K562 (cell line): ENCODE measurements around the gene HSPA1B. TPM values are rescaled to one million over a fixed set of nuclear protein-coding genes. Genes with fewer than 3 reads are reported as not detected.

ENCODE experiments used
- CHD4 ChIP-seq: fragments of 200-600 bp; sonication (generic); IDR thresholded peaks from 3 replicates; pipeline ENCODE4 v1.6.1; 2012; ENCODE audit warnings: low read depth, mild to moderate bottlenecking, mixed read lengths, low read length, inconsistent platforms; ENCODE audit not compliant: insufficient read depth, insufficient replicate concordance, poor library complexity, severe bottlenecking
- CTCFL ChIP-seq: IDR thresholded peaks from 2 replicates; pipeline ENCODE4 v1.6.1; 2011; ENCODE audit warnings: borderline replicate concordance, low read depth, mild to moderate bottlenecking, moderate library complexity, low read length; ENCODE audit not compliant: insufficient read depth, poor library complexity, severe bottlenecking
- E2F8 ChIP-seq: fragments of 450-650 bp; IDR thresholded peaks from 2 replicates; pipeline ENCODE4 v1.7.1; 2018; ENCODE audit warnings: mild to moderate bottlenecking, low read depth; ENCODE audit not compliant: partially characterized antibody
- FOXA3 ChIP-seq, 2 experiments: fragments of 450-650 bp in 1 of 2; sonication (generic) in 1 of 2; formaldehyde crosslinking; IDR thresholded peaks in 1 of 2; conservative IDR thresholded peaks in 1 of 2; 2 replicates each; pipeline versions ENCODE4 v1.4.0 to v1.8.0; 2020 to 2022; ENCODE audit warnings: mild to moderate bottlenecking in 2 of 2, missing genetic modification reagents in 1 of 2
- KDM2B ChIP-seq: fragments of 250-450 bp; sonication (Bioruptor Pico); IDR thresholded peaks from 2 replicates; pipeline ENCODE4 v1.8.0; 2021; ENCODE audit warnings: mild to moderate bottlenecking, moderate library complexity
- MCM5 ChIP-seq: fragments of 450-650 bp; IDR thresholded peaks from 2 replicates; pipeline ENCODE4 v1.6.1; 2016; ENCODE audit warnings: low read depth
- MEIS2 ChIP-seq: fragments of 450-650 bp; IDR thresholded peaks from 2 replicates; pipeline ENCODE4 v1.6.1; 2014; ENCODE audit warnings: mild to moderate bottlenecking; ENCODE audit not compliant: partially characterized antibody
- NUFIP1 ChIP-seq: fragments of 450-650 bp; IDR thresholded peaks from 2 replicates; pipeline ENCODE4 v1.6.1; 2018; ENCODE audit not compliant: partially characterized antibody
- PTBP1 ChIP-seq: fragments of 200-400 bp; formaldehyde crosslinking; IDR thresholded peaks from 2 replicates; pipeline ENCODE4 v1.6.1; 2017; ENCODE audit warnings: low read depth, low read length
- TSC22D4 ChIP-seq: fragments of 450-650 bp; IDR thresholded peaks from 2 replicates; pipeline ENCODE4 v1.6.1; 2016; ENCODE audit warnings: missing genetic modification characterization, missing biosample characterization, control low read depth
- ZBTB11 ChIP-seq, 3 experiments: fragments of 200-800 bp in 1 of 3; fragments of 250-450 bp in 1 of 3; fragments of 450-650 bp in 1 of 3; sonication (Bioruptor Pico) in 1 of 3; sonication (Bioruptor generic) in 1 of 3; formaldehyde crosslinking in 1 of 3; IDR thresholded peaks; 2 replicates each; pipeline versions ENCODE4 v1.6.1 to v1.8.0; 2016 to 2022; ENCODE audit warnings: mild to moderate bottlenecking in 2 of 3, missing genetic modification characterization in 2 of 3, missing compliant biosample characterization in 1 of 3, moderate library complexity in 1 of 3
- ZFP30 ChIP-seq: fragments of 250-450 bp; sonication (Bioruptor Pico); IDR thresholded peaks from 2 replicates; pipeline ENCODE4 v1.8.0; 2022; ENCODE audit warnings: moderate library complexity, mild to moderate bottlenecking, inconsistent platforms, borderline replicate concordance
- ZNF436 ChIP-seq: fragments of 250-450, 450-650 bp; sonication (Bioruptor Pico); formaldehyde crosslinking; IDR thresholded peaks from 2 replicates; pipeline ENCODE4 v1.7.0; 2020; ENCODE audit warnings: mild to moderate bottlenecking
- ZNF561 ChIP-seq: fragments of 450-650 bp; formaldehyde crosslinking; conservative IDR thresholded peaks from 2 replicates; pipeline ENCODE4 v1.4.0; 2020; ENCODE audit warnings: mild to moderate bottlenecking, moderate library complexity
- ZNF583 ChIP-seq: fragments of 250-450 bp; sonication (Bioruptor Pico); IDR thresholded peaks from 2 replicates; pipeline ENCODE4 v1.4.0; 2020
- ZNF717 ChIP-seq: fragments of 250-450 bp; sonication (Bioruptor Pico); IDR thresholded peaks from 2 replicates; pipeline ENCODE4 v1.5.0; 2021
- ZSCAN29 ChIP-seq: fragments of 450-650 bp; IDR thresholded peaks from 2 replicates; pipeline ENCODE4 v1.6.1; 2017
- polyA plus RNA-seq, 8 experiments: library from polyadenylated mRNA; depleted of rRNA in 4 of 8; stranded (reverse) in 5 of 8; unstranded in 3 of 8; fragments of >200 nt; fragmentation: Nextera tagmentation in 2 of 8; fragmentation: Illumina TruSeq in 1 of 8; extraction: Ambion mirVana in 2 of 8; extraction: Trizol in 1 of 8; gene quantifications; 2 replicates each; pipeline versions ENCODE4 v1.2.1 to v1.2.3, GENCODE V29; 2011 to 2014; ENCODE audit warnings: inconsistent platforms in 1 of 8, missing spikeins in 1 of 8
- total RNA-seq, 7 experiments: library from RNA; depleted of rRNA in 6 of 7; stranded (reverse); fragments of >200 nt in 6 of 7; fragmentation: Illumina TruSeq in 2 of 7; extraction: Trizol in 2 of 7; gene quantifications; 2 replicates each; pipeline versions ENCODE4 v1.2.1 to v1.2.3, GENCODE V29; 2011 to 2021; ENCODE audit warnings: low replicate concordance in 1 of 7

Gene HSPA1B
- total and polyA plus RNA-seq, 9 of the 15 experiments (the other 6 are each of a cell fraction or from before 2014, with no cell fraction given): 0.27 to 227 (median 51.2) TPM

GRCh38 chr6:31794866-31795615 lies 32.5 kb upstream of the HSPA1B start (continued):
- no peak for TF ChIP-seq CTCFL
- 0 out of 2 replicates have a peak, but pooled peaks have one; percentile 8 for TF ChIP-seq PTBP1
- no peak for TF ChIP-seq TSC22D4 (tag)
- TF ChIP-seq ZSCAN29: no peak; the same call in 1 of the 2 replicates
- no peak for TF ChIP-seq ZNF717 (CRISPR knock-in tag)
- no peak for TF ChIP-seq MCM5
- TF ChIP-seq ZFP30: no peak
- no peak for TF ChIP-seq KDM2B
- TF ChIP-seq ZNF583 (CRISPR knock-in tag): no peak
- TF ChIP-seq ZBTB11 (CRISPR knock-in tag; IDR thresholded peaks at IDR 0.05): no peak
- TF ChIP-seq NUFIP1: peak; percentile 41
- no peak for TF ChIP-seq FOXA3 (CRISPR knock-in tag; conservative IDR thresholded peaks at IDR 0.05 in 1 of 2, IDR thresholded peaks at IDR 0.05 in 1 of 2)
- no peak for TF ChIP-seq CHD4
- TF ChIP-seq ZNF436 (CRISPR knock-in tag): no peak
- TF ChIP-seq E2F8: peak; percentile 42
- no peak for TF ChIP-seq MEIS2
- TF ChIP-seq ZNF561 (CRISPR knock-in tag): no peak
